ENCODE results near the gene NLK. TPM values are rescaled to one million over a fixed set of nuclear protein-coding genes. Genes with fewer than 3 reads are reported as not detected.
"Not testable (repeated sequence)": the region's sequence is repeated elsewhere in the genome, so short reads cannot be mapped to it uniquely, and the experiment has no call there.

Gene NLK
- total RNA-seq, 1 donor from 2014 or later: 30.6 TPM

- Histone ChIP-seq H2AFZ (ENCODE audit: low read depth, low read length) (no peak overlapping the region), H3K4me3 (ENCODE audit: insufficient read depth, low read depth, low read length) (no peak overlapping the region), H3K9ac (ENCODE audit: low read length) (no peak overlapping the region), H3K79me2 (ENCODE audit: insufficient read depth, low read length) (no peaks in the 10 kb centered on the region), H3K4me1 (ENCODE audit: insufficient read depth, low read length) (peaks cover 10% of the 10 kb centered on the region), H3K4me2 (ENCODE audit: low read length) (no peak overlapping the region), H3K27me3 (ENCODE audit: insufficient read depth, low read length) (no peaks in the 10 kb centered on the region), H4K20me1 (ENCODE audit: insufficient read depth, low read length) (no peaks in the 10 kb centered on the region), H3K36me3 (ENCODE audit: insufficient read depth, low read length) (no peaks in the 10 kb centered on the region), H3K9me3 (ENCODE audit: insufficient read depth, low read depth, low read length) (no peaks in the 10 kb centered on the region), H3K27ac (ENCODE audit: low read depth, low read length) (no peak overlapping the region)
- Mint-ChIP-seq H3K27me3 (ENCODE audit: low read depth, unreplicated experiment) (no peaks in the 10 kb centered on the region), H3K9me3 (ENCODE audit: unreplicated experiment) (peaks cover 8% of the 10 kb centered on the region), H3K4me1 (ENCODE audit: low read depth, unreplicated experiment) (peaks cover 11% of the 10 kb centered on the region), H3K36me3 (ENCODE audit: low read depth, unreplicated experiment) (peaks cover 6% of the 10 kb centered on the region), H3K4me3 (ENCODE audit: unreplicated experiment) (peak overlapping the region; percentile 23), H3K27ac (ENCODE audit: unreplicated experiment) (no peak overlapping the region)
- TF ChIP-seq, protein P1, sequence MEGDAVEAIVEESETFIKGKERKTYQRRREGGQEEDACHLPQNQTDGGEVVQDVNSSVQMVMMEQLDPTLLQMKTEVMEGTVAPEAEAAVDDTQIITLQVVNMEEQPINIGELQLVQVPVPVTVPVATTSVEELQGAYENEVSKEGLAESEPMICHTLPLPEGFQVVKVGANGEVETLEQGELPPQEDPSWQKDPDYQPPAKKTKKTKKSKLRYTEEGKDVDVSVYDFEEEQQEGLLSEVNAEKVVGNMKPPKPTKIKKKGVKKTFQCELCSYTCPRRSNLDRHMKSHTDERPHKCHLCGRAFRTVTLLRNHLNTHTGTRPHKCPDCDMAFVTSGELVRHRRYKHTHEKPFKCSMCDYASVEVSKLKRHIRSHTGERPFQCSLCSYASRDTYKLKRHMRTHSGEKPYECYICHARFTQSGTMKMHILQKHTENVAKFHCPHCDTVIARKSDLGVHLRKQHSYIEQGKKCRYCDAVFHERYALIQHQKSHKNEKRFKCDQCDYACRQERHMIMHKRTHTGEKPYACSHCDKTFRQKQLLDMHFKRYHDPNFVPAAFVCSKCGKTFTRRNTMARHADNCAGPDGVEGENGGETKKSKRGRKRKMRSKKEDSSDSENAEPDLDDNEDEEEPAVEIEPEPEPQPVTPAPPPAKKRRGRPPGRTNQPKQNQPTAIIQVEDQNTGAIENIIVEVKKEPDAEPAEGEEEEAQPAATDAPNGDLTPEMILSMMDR (IDR thresholded peaks at IDR 0.05; ENCODE audit: insufficient read depth, low read depth, low read length): no peak
- TF ChIP-seq EZH2 (IDR thresholded peaks at IDR 0.05; ENCODE audit: insufficient read depth, low read length): no peak
- FAIRE-seq (no peak), DNase-seq (ENCODE audit: low read depth) (no peak)
Observed at GRCh38 chr17:28206292-28206691, 163.8 kb downstream of the NLK start.

DNA sequence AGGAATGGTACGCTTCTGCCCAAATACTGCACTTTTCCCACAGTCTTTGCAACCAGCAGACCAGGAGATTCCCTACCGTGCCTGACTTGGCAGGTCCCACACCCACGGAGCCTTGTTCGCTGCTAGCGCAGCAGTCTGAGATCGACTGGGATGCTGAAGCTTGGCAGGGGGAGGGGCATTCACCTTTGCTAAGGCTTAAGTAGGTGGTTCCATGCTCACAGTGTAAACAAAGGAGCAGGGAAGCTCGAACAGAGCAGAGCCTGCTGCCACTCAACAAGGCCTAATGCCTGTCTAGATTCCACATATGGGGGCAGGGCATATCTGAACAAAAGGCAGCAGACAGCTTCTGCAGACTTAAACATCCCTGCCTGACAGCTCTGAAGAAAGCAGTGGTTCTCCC lies 169.3 kb downstream of the NLK start:
- H3K36me3 ChIP-seq (ENCODE audit: insufficient read depth, low read length): no peaks in the 10 kb centered on the region
- Mint-ChIP-seq H3K4me1 (ENCODE audit: low read depth, unreplicated experiment) (peaks cover 2% of the 10 kb centered on the region), H3K27ac (ENCODE audit: unreplicated experiment) (no peak overlapping the region), H3K36me3 (ENCODE audit: low read depth, unreplicated experiment) (peaks cover 14% of the 10 kb centered on the region), H3K4me3 (ENCODE audit: unreplicated experiment) (no peak overlapping the region), H3K27me3 (ENCODE audit: low read depth, unreplicated experiment) (no peaks in the 10 kb centered on the region), H3K9me3 (ENCODE audit: unreplicated experiment) (peaks cover 20% of the 10 kb centered on the region)
- no peak overlapping the region for H3K4me3 ChIP-seq (ENCODE audit: insufficient read depth, low read depth, low read length)
- H3K4me1 ChIP-seq (ENCODE audit: insufficient read depth, low read length): no peaks in the 10 kb centered on the region
- no peaks in the 10 kb centered on the region for H4K20me1 ChIP-seq (ENCODE audit: insufficient read depth, low read length)
- H3K27me3 ChIP-seq (ENCODE audit: insufficient read depth, low read length): no peaks in the 10 kb centered on the region
- no peak overlapping the region for H2AFZ ChIP-seq (ENCODE audit: low read depth, low read length)
- no peak for TF ChIP-seq EZH2 (IDR thresholded peaks at IDR 0.05; ENCODE audit: insufficient read depth, low read length)
- TF ChIP-seq, protein P1 (IDR thresholded peaks at IDR 0.05; ENCODE audit: insufficient read depth, low read depth, low read length): no peak
- no peaks in the 10 kb centered on the region for H3K79me2 ChIP-seq (ENCODE audit: insufficient read depth, low read length)
- H3K27ac ChIP-seq (ENCODE audit: low read depth, low read length): no peak overlapping the region
- no peak overlapping the region for H3K4me2 ChIP-seq (ENCODE audit: low read length)
- no peak for FAIRE-seq
- DNase-seq (ENCODE audit: low read depth): no peak
- H3K9ac ChIP-seq (ENCODE audit: low read length): no peak overlapping the region
- H3K9me3 ChIP-seq (ENCODE audit: insufficient read depth, low read depth, low read length): no peaks in the 10 kb centered on the region

GRCh38 chr17:28213578-28213977 lies 171.1 kb downstream of the NLK start:
- not testable (repeated sequence) for H3K27ac Mint-ChIP-seq (ENCODE audit: unreplicated experiment); DNase-seq (ENCODE audit: low read depth); H3K4me3 ChIP-seq (ENCODE audit: insufficient read depth, low read depth, low read length); H3K4me1 Mint-ChIP-seq (ENCODE audit: low read depth, unreplicated experiment); H3K27me3 Mint-ChIP-seq (ENCODE audit: low read depth, unreplicated experiment); H3K4me2 ChIP-seq (ENCODE audit: low read length); H3K79me2 ChIP-seq (ENCODE audit: insufficient read depth, low read length); H3K36me3 ChIP-seq (ENCODE audit: insufficient read depth, low read length); FAIRE-seq; H3K27me3 ChIP-seq (ENCODE audit: insufficient read depth, low read length); H3K27ac ChIP-seq (ENCODE audit: low read depth, low read length); H2AFZ ChIP-seq (ENCODE audit: low read depth, low read length); H3K9ac ChIP-seq (ENCODE audit: low read length); H3K4me1 ChIP-seq (ENCODE audit: insufficient read depth, low read length); H4K20me1 ChIP-seq (ENCODE audit: insufficient read depth, low read length); H3K4me3 Mint-ChIP-seq (ENCODE audit: unreplicated experiment); H3K9me3 ChIP-seq (ENCODE audit: insufficient read depth, low read depth, low read length)
- peaks cover 14% of the 10 kb centered on the region for H3K36me3 Mint-ChIP-seq (ENCODE audit: low read depth, unreplicated experiment)
- H3K9me3 Mint-ChIP-seq (ENCODE audit: unreplicated experiment): peaks cover 18% of the 10 kb centered on the region

Measured in astrocyte (in vitro differentiated cells and primary cell).